Fibroblast of villous mesenchyme (primary cell): ENCODE measurements around the gene CCS. TPM values are rescaled to one million over a fixed set of nuclear protein-coding genes. Genes with fewer than 3 reads are reported as not detected.
A peak's percentile ranks its signal among the peaks of the same experiment; 100 is the strongest.

Experiments
- DNase-seq: peaks from one replicate; pipeline ENCODE4 v3.0.0-alpha.2; 2010; ENCODE audit warnings: low read depth
- H3K4me3 ChIP-seq: 2 replicates; pipeline ENCODE4 v1.5.1; 2011; ENCODE audit warnings: low read depth, mild to moderate bottlenecking, low read length
- total RNA-seq: library from RNA; depleted of rRNA; stranded (reverse); fragments of >200 nt; gene quantifications from 2 replicates; pipeline ENCODE4 v1.2.3, GENCODE V29; 2012
- TF ChIP-seq, protein P1 (sequence below): IDR thresholded peaks from 2 replicates; pipeline ENCODE4 v1.5.1; 2012; ENCODE audit warnings: low read depth, mild to moderate bottlenecking, low read length; ENCODE audit not compliant: insufficient read depth

The CCS gene
- total RNA-seq, 1 donor, result 34.5 TPM

DNA sequence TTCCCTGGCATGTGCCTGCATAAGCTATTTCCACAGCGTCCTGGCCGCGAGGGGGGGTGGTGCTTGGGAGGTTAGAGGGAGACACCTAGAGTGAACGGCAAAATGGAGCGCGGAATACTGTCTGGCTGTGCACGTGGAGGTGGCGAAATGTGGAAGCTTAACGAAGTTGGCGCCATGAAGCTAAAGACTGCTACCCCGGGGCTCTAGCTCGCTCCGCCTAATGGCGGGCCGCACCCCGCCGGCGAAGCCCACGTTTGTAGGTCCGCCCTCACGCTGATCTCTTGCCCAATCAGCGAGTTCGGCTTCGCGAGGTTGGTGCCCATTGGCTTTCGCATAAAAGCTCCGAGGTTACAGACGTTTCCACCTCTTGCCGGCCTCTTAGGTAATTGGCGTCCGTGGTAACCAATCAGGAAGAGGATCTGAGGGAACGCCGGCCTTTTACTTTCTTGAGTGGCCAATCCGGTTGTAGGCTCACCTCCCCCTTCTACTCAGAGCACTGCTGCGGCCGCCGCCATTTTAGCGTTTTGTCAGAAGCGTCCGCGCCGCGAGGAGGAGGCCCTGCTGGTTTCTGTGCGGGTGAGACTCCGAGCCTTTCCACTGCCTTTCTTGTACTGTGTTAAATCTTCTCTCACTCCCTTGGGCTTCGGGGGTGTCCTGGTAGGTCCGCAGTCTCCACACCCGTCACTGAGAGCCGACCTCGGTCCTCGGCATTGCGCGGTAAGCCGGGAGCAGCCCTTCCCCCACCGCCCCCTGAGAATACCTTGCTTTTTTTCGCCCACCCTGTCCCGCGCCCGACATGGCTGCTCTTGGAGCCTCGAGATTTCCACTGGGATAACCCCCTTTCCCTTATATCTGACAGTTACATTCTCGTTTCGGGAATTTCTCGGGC lies 45.4 kb downstream of the CCS start, which contains the start of gene RBM4:
Gene RBM4, plus strand, starts transcription at position 527 of the 889 bp plus-strand sequence. CDS start 1,009 bp downstream, outside the sequence.
- peak; percentile 100 for DNase-seq
- TF ChIP-seq, protein P1, sequence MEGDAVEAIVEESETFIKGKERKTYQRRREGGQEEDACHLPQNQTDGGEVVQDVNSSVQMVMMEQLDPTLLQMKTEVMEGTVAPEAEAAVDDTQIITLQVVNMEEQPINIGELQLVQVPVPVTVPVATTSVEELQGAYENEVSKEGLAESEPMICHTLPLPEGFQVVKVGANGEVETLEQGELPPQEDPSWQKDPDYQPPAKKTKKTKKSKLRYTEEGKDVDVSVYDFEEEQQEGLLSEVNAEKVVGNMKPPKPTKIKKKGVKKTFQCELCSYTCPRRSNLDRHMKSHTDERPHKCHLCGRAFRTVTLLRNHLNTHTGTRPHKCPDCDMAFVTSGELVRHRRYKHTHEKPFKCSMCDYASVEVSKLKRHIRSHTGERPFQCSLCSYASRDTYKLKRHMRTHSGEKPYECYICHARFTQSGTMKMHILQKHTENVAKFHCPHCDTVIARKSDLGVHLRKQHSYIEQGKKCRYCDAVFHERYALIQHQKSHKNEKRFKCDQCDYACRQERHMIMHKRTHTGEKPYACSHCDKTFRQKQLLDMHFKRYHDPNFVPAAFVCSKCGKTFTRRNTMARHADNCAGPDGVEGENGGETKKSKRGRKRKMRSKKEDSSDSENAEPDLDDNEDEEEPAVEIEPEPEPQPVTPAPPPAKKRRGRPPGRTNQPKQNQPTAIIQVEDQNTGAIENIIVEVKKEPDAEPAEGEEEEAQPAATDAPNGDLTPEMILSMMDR, result no peak
- H3K4me3 ChIP-seq, result peak within 1 kb of the TSS; percentile 89

DNA sequence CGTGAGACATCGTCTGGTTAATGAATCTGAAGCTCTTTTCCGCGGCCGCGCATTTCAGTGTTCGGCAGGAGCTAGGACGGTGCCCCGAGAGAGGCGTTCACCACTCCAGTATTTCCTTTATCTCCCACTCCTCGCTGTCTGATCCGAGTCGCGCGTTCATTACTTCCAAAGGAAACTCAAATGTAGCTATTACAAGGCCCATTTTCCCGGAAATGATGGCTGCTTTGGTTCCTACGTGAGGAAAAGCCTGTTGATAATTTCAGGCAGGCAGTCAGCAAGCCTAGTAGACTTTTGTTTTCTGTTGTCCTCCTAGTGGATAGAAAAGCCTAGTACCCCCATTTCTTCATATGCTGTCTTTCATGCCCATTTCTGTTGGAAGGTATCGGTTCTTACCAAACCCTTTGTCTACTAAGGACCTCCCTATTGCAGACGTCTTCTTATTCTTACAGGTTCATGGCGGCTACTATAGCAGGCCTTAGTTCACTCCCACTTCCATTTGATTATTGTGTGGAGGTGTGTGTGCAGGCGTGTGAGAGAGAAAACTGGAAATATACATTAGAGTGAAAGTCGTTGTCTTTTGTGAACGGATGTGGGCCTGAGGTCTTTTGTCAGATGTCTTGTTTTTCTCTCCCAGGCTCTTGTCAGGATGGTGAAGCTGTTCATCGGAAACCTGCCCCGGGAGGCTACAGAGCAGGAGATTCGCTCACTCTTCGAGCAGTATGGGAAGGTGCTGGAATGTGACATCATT lies 46.3 kb downstream of the CCS start:
- TF ChIP-seq, protein P1, result peak; percentile 15
- peak overlapping the region; percentile 89 for H3K4me3 ChIP-seq
- DNase-seq, result peak; percentile 55

DNA sequence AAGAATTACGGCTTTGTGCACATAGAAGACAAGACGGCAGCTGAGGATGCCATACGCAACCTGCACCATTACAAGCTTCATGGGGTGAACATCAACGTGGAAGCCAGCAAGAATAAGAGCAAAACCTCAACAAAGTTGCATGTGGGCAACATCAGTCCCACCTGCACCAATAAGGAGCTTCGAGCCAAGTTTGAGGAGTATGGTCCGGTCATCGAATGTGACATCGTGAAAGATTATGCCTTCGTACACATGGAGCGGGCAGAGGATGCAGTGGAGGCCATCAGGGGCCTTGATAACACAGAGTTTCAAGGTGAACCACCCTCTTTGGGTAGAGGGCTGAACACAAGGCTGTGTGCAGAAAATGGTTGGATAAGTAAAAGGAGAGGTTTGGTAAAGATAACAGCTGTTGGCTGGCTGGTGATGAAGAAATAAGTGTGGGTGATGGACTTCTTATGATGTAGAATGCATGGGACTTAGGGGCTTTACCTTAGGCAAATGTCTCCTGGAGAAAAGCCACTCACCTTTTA lies 46.9 kb downstream of the CCS start:
- H3K4me3 ChIP-seq, result peak overlapping the region; percentile 89
- peak; percentile 17 for DNase-seq

DNA sequence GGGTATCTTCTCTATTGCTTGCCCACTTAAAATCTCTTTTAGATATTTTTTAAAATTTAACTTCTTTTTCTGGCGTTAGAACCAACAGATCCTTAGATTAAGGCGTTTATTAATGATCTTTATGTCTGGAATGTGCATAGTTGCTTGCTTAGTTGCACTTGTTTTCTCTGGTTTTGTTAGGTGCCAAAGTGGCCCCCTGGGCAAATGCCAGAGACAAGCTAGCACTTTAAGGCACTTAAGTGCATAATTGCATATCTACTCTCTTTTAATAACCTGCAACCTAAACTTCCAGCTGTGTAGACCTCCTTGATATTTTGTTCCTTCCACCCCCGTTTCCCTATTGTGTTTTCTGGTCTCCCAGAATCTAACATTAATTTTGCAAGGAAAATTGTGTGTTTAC lies 48.8 kb downstream of the CCS start:
- H3K4me3 ChIP-seq, result peak overlapping the region; percentile 89
- no peak for DNase-seq
- TF ChIP-seq, protein P1, result no peak

DNA sequence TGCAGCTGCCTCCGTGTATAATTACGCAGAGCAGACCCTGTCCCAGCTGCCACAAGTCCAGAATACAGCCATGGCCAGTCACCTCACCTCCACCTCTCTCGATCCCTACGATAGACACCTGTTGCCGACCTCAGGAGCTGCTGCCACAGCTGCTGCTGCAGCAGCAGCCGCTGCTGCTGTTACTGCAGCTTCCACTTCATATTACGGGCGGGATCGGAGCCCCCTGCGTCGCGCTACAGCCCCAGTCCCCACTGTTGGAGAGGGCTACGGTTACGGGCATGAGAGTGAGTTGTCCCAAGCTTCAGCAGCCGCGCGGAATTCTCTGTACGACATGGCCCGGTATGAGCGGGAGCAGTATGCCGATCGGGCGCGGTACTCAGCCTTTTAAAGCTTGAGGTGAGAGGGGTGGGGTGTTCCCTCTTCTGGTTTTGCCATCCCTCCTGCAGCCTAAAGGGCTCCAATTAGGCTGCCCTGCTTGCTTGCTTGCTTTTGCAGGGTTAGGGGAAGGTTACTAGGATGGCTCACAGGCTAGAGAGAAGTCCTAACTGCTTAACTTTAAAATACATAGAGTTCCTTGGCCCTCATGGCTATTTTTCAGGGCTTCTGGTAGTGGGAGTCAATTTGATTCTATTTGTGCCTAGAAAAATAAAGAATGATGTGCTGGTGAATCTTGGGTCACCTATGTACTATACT lies 50.9 kb downstream of the CCS start:
- no peak overlapping the region for H3K4me3 ChIP-seq
- TF ChIP-seq, protein P1, result no peak

DNA sequence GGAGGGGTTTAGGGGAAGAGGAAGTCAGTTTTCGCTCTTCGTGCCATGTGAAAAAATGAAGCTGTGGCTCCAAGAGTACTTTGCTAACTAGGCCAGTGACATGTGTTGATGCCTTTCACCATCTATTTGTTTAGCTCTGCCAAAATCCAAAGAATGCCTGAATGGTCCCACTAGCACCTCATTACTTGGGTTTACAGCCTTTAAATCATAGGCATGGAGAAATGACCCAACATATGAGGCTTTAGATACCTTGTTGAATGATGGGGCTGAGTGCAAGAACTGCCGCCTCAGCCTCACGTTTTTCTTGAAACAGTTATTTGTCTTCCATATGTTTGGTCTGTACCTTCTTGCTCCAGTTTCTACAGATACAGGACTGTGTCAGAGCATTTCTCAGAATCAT lies 53.8 kb downstream of the CCS start:
- TF ChIP-seq, protein P1, result no peak
- no peak for DNase-seq
- H3K4me3 ChIP-seq, result no peak overlapping the region

More for the DNA sequence above, 50.9 kb downstream of the CCS start:
- DNase-seq, result no peak
